ENCODE measurements around the gene IKZF3. TPM values are rescaled to one million over a fixed set of nuclear protein-coding genes. Genes with fewer than 3 reads are reported as not detected.

The IKZF3 gene
- polyA plus RNA-seq, 1 donor (not counting 4 experiments of a cell fraction or from before 2014, with no cell fraction given) = not detected

DNA sequence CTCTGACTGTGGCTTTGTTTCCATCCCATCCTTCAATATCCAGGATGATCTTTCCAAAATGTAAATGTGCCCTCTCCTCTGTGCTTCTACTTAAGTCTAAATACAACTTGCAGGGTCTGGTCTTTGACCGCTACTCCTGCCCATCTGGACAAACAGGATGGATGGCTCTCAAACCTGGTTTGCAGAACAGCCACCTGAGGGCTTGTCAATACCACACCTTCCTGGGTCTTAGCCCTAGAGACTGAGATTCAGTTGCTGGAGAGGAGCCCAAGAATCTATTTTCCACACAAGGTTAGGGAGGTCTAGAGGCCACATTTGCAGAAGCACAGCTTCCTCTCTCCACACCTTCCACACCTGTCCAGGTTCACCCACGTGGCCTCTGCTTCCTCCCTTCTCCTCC is 128.2 kb downstream of the IKZF3 start:
- no peak overlapping the region for H3K9ac ChIP-seq (ENCODE audit: control insufficient read depth, extremely low read depth, insufficient read depth, low read length)
- peaks cover 16% of the 10 kb centered on the region for H3K4me1 ChIP-seq (ENCODE audit: control insufficient read depth, extremely low read depth, insufficient read depth, low read length)
- no peaks in the 10 kb centered on the region for H3K9me1 ChIP-seq (ENCODE audit: control insufficient read depth, extremely low read depth, insufficient read depth, low read length)
- no peak overlapping the region for H3K4me2 ChIP-seq (ENCODE audit: control insufficient read depth, extremely low read depth, insufficient read depth, low read depth, low read length)
- no peak overlapping the region for H2AFZ ChIP-seq (ENCODE audit: control insufficient read depth, low read length)
- H3K27me3 ChIP-seq (ENCODE audit: control insufficient read depth, extremely low read depth, insufficient read depth, low read length) = no peaks in the 10 kb centered on the region
- dilution Hi-C loops (cut with MboI; ENCODE audit: extremely low pct_ligation_motif_present, low sequenced_read_pairs) = no loop called here
- TF ChIP-seq, protein P1, sequence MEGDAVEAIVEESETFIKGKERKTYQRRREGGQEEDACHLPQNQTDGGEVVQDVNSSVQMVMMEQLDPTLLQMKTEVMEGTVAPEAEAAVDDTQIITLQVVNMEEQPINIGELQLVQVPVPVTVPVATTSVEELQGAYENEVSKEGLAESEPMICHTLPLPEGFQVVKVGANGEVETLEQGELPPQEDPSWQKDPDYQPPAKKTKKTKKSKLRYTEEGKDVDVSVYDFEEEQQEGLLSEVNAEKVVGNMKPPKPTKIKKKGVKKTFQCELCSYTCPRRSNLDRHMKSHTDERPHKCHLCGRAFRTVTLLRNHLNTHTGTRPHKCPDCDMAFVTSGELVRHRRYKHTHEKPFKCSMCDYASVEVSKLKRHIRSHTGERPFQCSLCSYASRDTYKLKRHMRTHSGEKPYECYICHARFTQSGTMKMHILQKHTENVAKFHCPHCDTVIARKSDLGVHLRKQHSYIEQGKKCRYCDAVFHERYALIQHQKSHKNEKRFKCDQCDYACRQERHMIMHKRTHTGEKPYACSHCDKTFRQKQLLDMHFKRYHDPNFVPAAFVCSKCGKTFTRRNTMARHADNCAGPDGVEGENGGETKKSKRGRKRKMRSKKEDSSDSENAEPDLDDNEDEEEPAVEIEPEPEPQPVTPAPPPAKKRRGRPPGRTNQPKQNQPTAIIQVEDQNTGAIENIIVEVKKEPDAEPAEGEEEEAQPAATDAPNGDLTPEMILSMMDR (optimal IDR thresholded peaks at IDR 0.05 in 1 of 3, IDR thresholded peaks at IDR 0.05 in 1 of 3, conservative IDR thresholded peaks at IDR 0.05 in 1 of 3; ENCODE audit: extremely low read depth in 1 of 3, insufficient read depth in 2 of 3, low read length in 3 of 3) = no peak
- no peak for TF ChIP-seq EZH2 (IDR thresholded peaks at IDR 0.05; ENCODE audit: low read length)
- no peak overlapping the region for H3K27ac ChIP-seq (ENCODE audit: control insufficient read depth, insufficient read depth, low read length)
- DNase-seq (ENCODE audit: low read depth, low spot score) (no peak), FAIRE-seq (no peak)
- H3K4me3 ChIP-seq (ENCODE audit: control insufficient read depth in 2 of 3, extremely low read depth in 1 of 3, insufficient read depth in 2 of 3, low read depth in 1 of 3, low read length in 3 of 3) = no peak overlapping the region
- no peaks in the 10 kb centered on the region for H3K9me3 ChIP-seq (ENCODE audit: control insufficient read depth, low read depth, low read length)
- H3K79me2 ChIP-seq (ENCODE audit: control insufficient read depth, insufficient read depth, low read length) = no peaks in the 10 kb centered on the region
- no peaks in the 10 kb centered on the region for H4K20me1 ChIP-seq (ENCODE audit: control insufficient read depth, extremely low read depth, insufficient read depth, low read length)
- no peaks in the 10 kb centered on the region for H3K36me3 ChIP-seq (ENCODE audit: control insufficient read depth in 2 of 2, extremely low read depth in 1 of 2, insufficient read depth in 2 of 2, low read length in 2 of 2)

- H3K27ac ChIP-seq (ENCODE audit: control insufficient read depth, insufficient read depth, low read length) = no peak overlapping the region
- H3K27me3 ChIP-seq (ENCODE audit: control insufficient read depth, extremely low read depth, insufficient read depth, low read length) = no peaks in the 10 kb centered on the region
- no peak overlapping the region for H3K4me3 ChIP-seq (ENCODE audit: control insufficient read depth in 2 of 3, extremely low read depth in 1 of 3, insufficient read depth in 2 of 3, low read depth in 1 of 3, low read length in 3 of 3)
- FAIRE-seq (no peak), DNase-seq (ENCODE audit: low read depth, low spot score) (no peak)
- peaks cover 3 to 5% of the 10 kb centered on the region in 2 experiments for H3K36me3 ChIP-seq (ENCODE audit: control insufficient read depth in 2 of 2, extremely low read depth in 1 of 2, insufficient read depth in 2 of 2, low read length in 2 of 2)
- H2AFZ ChIP-seq (ENCODE audit: control insufficient read depth, low read length) = no peak overlapping the region
- no peak overlapping the region for H3K9ac ChIP-seq (ENCODE audit: control insufficient read depth, extremely low read depth, insufficient read depth, low read length)
- no peak overlapping the region for H3K4me2 ChIP-seq (ENCODE audit: control insufficient read depth, extremely low read depth, insufficient read depth, low read depth, low read length)
- no peaks in the 10 kb centered on the region for H4K20me1 ChIP-seq (ENCODE audit: control insufficient read depth, extremely low read depth, insufficient read depth, low read length)
- dilution Hi-C loops (cut with MboI; ENCODE audit: extremely low pct_ligation_motif_present, low sequenced_read_pairs) = no loop called here
- H3K9me3 ChIP-seq (ENCODE audit: control insufficient read depth, low read depth, low read length) = no peaks in the 10 kb centered on the region
- H3K9me1 ChIP-seq (ENCODE audit: control insufficient read depth, extremely low read depth, insufficient read depth, low read length) = no peaks in the 10 kb centered on the region
- peaks cover 4% of the 10 kb centered on the region for H3K79me2 ChIP-seq (ENCODE audit: control insufficient read depth, insufficient read depth, low read length)
- no peak for TF ChIP-seq EZH2 (IDR thresholded peaks at IDR 0.05; ENCODE audit: low read length)
- TF ChIP-seq, protein P1 (optimal IDR thresholded peaks at IDR 0.05 in 1 of 3, IDR thresholded peaks at IDR 0.05 in 1 of 3, conservative IDR thresholded peaks at IDR 0.05 in 1 of 3; ENCODE audit: extremely low read depth in 1 of 3, insufficient read depth in 2 of 3, low read length in 3 of 3) = no peak
- H3K4me1 ChIP-seq (ENCODE audit: control insufficient read depth, extremely low read depth, insufficient read depth, low read length) = peaks cover 11% of the 10 kb centered on the region
Measured at GRCh38 chr17:39732586-39732985, 131.5 kb downstream of the IKZF3 start.

Data from keratinocyte (primary cell).